ENCODE data around the gene NF1. TPM values are rescaled to one million over a fixed set of nuclear protein-coding genes. Genes with fewer than 3 reads are reported as not detected.
"Not testable (repeated sequence)": the region's sequence is repeated elsewhere in the genome, so short reads cannot be mapped to it uniquely, and the experiment has no call there.

NF1 gene
- polyA plus RNA-seq, 1 of the 3 experiments (the other 2 are of a cell fraction): 19.6 TPM

DNA sequence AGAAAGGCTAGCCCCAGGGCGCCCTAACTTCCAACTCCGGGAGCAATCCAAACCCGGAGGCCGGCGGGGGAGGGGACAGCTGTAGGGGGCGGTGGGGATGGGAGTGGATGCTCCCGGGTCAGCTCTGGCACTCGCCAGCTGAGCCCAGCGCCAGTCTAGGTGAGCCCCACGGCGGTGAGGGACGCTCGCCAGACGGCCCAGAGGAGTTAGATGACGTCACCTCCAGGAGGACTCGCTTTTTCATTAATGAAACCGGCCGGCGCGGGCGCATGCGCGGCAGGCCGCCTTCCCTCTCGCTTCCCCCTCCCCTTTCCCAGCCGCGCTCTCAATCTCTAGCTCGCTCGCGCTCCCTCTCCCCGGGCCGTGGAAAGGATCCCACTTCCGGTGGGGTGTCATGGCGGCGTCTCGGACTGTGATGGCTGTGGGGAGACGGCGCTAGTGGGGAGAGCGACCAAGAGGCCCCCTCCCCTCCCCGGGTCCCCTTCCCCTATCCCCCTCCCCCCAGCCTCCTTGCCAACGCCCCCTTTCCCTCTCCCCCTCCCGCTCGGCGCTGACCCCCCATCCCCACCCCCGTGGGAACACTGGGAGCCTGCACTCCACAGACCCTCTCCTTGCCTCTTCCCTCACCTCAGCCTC is at the start of gene NF1 (continued):
- TF ChIP-seq EP300 (IDR thresholded peaks at IDR 0.05; ENCODE audit: borderline replicate concordance in 1 of 2, low read depth in 1 of 2, low read length in 1 of 2): no peak
- no peak for TF ChIP-seq EZH2phosphoT487 (IDR thresholded peaks at IDR 0.05; ENCODE audit: borderline replicate concordance, low read depth)
- TF ChIP-seq NFIC (IDR thresholded peaks at IDR 0.05; ENCODE audit: borderline replicate concordance): no peak
- TF ChIP-seq FOSL2 (IDR thresholded peaks at IDR 0.05; ENCODE audit: borderline replicate concordance, low read depth): peak; percentile 46; the same call in 1 of the 2 replicates
- TF ChIP-seq GABPA (IDR thresholded peaks at IDR 0.05; ENCODE audit: low read depth): peak; percentile 53
- peak; percentile 82 for TF ChIP-seq POLR2AphosphoS5 (IDR thresholded peaks at IDR 0.05; ENCODE audit: low read depth, low read length)
- TF ChIP-seq FOXM1 (IDR thresholded peaks at IDR 0.05; ENCODE audit: low read depth): no peak
- TF ChIP-seq SMC3 (IDR thresholded peaks at IDR 0.05; ENCODE audit: low read depth, low read length): no peak
- TF ChIP-seq, protein P1, sequence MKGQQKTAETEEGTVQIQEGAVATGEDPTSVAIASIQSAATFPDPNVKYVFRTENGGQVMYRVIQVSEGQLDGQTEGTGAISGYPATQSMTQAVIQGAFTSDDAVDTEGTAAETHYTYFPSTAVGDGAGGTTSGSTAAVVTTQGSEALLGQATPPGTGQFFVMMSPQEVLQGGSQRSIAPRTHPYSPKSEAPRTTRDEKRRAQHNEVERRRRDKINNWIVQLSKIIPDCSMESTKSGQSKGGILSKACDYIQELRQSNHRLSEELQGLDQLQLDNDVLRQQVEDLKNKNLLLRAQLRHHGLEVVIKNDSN (IDR thresholded peaks at IDR 0.05; ENCODE audit: borderline replicate concordance, low read depth): no peak
- no peak for TF ChIP-seq TEAD4 (IDR thresholded peaks at IDR 0.05; ENCODE audit: borderline replicate concordance, insufficient read depth)
- 0 out of 2 replicates have a peak, but pooled peaks have one; percentile 23 for TF ChIP-seq RFX5 (IDR thresholded peaks at IDR 0.05; ENCODE audit: low read length)

DNA sequence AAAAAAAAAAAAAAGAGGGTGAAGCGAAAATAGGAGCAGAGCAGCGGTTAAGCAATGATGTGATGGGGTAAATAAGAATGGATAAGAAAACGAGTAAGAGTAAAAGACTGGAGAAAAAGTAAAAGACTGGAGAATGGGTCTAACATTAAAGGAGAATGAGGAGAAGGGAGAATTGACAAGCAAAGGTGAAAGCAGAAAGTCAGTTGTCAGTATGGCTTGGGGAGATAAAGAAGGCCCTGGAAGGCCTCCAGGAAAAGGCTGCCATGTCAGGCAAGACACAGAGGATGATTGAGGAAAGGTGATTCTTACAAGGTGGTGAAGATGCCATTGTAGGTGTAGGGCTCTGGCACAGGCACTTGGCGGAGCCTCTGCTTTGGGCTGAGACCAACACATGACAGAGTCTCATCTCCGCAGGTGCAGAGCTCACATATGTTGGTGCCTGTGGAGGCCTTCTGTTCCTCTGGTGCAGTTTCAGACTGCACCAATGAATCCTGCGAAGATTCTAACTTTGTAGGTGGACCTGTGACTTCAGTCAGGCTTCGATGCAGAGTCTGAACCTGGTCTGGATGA is 47.8 kb upstream of the NF1 start:
- H3K27me3 ChIP-seq (ENCODE audit: insufficient read depth); H4K20me1 ChIP-seq (ENCODE audit: insufficient read depth); H3K9me2 ChIP-seq; H3K4me1 ChIP-seq (ENCODE audit: control insufficient read depth in 1 of 2, insufficient read depth in 2 of 2, low read depth in 1 of 2, low read length in 1 of 2); H3K36me3 ChIP-seq (replicated peaks in 1 of 2; ENCODE audit: control insufficient read depth in 1 of 2, insufficient read depth in 2 of 2, low read length in 1 of 2); H2AFZ ChIP-seq (ENCODE audit: low read depth); H3K79me2 ChIP-seq (ENCODE audit: insufficient read depth); H3K4me2 ChIP-seq; H3K27ac ChIP-seq (ENCODE audit: low read depth in 2 of 2, low read length in 1 of 2); CTCF ChIA-PET; H3K9me3 ChIP-seq; DNase-seq; H3K4me3 ChIP-seq (ENCODE audit: low read depth in 2 of 2, low read length in 1 of 2); POLR2A ChIA-PET; H3K9ac ChIP-seq: not testable (repeated sequence)
- peaks cover 10% of the 10 kb centered on the region for H3F3A ChIP-seq (replicated peaks; ENCODE audit: insufficient read depth)
- 85% methylated on average over 5 of the region's 7 CpGs for WGBS (ENCODE audit: low lambda C conversion rate)

DNA sequence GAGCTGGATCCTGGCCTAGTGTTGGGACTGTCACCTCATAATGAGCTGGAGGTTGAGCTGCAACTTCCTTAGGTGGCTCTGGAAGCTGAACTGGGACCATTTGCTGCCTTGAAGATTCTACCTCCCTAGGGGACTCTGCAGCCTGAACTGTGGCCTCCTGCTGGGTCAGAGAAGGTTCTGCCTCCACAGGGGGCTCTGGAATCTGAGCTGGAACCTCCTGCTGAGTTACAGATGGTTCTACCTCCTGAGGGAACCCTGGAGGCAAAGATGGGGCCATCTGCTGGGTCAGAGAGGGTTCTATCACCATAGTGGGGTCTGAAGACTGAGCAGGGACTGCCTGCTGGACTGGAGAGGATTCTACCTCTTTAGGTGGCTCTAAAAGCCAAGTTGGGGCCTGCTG is 46.6 kb upstream of the NF1 start:
- Histone ChIP-seq H3K36me3 (replicated peaks in 1 of 2; ENCODE audit: control insufficient read depth in 1 of 2, insufficient read depth in 2 of 2, low read length in 1 of 2) (no peaks in the 10 kb centered on the region), H3K4me1 (ENCODE audit: control insufficient read depth in 1 of 2, insufficient read depth in 2 of 2, low read depth in 1 of 2, low read length in 1 of 2) (no peaks in the 10 kb centered on the region), H3K4me3 (ENCODE audit: low read depth in 2 of 2, low read length in 1 of 2) (no peak overlapping the region), H3F3A (replicated peaks; ENCODE audit: insufficient read depth) (peaks cover 21% of the 10 kb centered on the region), H3K9me3 (no peaks in the 10 kb centered on the region), H3K9ac (no peak overlapping the region), H3K27me3 (ENCODE audit: insufficient read depth) (no peaks in the 10 kb centered on the region), H3K27ac (ENCODE audit: low read depth in 2 of 2, low read length in 1 of 2) (no peak overlapping the region), H2AFZ (ENCODE audit: low read depth) (no peak overlapping the region), H4K20me1 (ENCODE audit: insufficient read depth) (no peaks in the 10 kb centered on the region), H3K4me2 (no peak overlapping the region), H3K79me2 (ENCODE audit: insufficient read depth) (no peaks in the 10 kb centered on the region), H3K9me2 (no peaks in the 10 kb centered on the region)
- ChIA-PET CTCF (no interaction called here), POLR2A (no interaction called here)
- DNase-seq: no peak
- TF ChIP-seq, protein P1 (IDR thresholded peaks at IDR 0.05; ENCODE audit: borderline replicate concordance, low read depth): no peak
- no peak for TF ChIP-seq TEAD4 (IDR thresholded peaks at IDR 0.05; ENCODE audit: borderline replicate concordance, insufficient read depth)
- TF ChIP-seq FOXJ3 (CRISPR knock-in tag; IDR thresholded peaks at IDR 0.05): no peak
- no peak for TF ChIP-seq TCF12 (IDR thresholded peaks at IDR 0.05)
- no peak for TF ChIP-seq MXI1 (IDR thresholded peaks at IDR 0.05; ENCODE audit: low read depth, low read length)
- TF ChIP-seq, protein P2, sequence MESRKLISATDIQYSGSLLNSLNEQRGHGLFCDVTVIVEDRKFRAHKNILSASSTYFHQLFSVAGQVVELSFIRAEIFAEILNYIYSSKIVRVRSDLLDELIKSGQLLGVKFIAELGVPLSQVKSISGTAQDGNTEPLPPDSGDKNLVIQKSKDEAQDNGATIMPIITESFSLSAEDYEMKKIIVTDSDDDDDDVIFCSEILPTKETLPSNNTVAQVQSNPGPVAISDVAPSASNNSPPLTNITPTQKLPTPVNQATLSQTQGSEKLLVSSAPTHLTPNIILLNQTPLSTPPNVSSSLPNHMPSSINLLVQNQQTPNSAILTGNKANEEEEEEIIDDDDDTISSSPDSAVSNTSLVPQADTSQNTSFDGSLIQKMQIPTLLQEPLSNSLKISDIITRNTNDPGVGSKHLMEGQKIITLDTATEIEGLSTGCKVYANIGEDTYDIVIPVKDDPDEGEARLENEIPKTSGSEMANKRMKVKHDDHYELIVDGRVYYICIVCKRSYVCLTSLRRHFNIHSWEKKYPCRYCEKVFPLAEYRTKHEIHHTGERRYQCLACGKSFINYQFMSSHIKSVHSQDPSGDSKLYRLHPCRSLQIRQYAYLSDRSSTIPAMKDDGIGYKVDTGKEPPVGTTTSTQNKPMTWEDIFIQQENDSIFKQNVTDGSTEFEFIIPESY (IDR thresholded peaks at IDR 0.05; ENCODE audit: borderline replicate concordance, low read depth): no peak
- TF ChIP-seq, protein P3, sequence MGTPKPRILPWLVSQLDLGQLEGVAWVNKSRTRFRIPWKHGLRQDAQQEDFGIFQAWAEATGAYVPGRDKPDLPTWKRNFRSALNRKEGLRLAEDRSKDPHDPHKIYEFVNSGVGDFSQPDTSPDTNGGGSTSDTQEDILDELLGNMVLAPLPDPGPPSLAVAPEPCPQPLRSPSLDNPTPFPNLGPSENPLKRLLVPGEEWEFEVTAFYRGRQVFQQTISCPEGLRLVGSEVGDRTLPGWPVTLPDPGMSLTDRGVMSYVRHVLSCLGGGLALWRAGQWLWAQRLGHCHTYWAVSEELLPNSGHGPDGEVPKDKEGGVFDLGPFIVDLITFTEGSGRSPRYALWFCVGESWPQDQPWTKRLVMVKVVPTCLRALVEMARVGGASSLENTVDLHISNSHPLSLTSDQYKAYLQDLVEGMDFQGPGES (IDR thresholded peaks at IDR 0.05; ENCODE audit: low read depth, low read length): no peak
- TF ChIP-seq RCOR1 (IDR thresholded peaks at IDR 0.05; ENCODE audit: low read length): no peak
- no peak for TF ChIP-seq ELF1 (IDR thresholded peaks at IDR 0.05)
- TF ChIP-seq NRF1 (IDR thresholded peaks at IDR 0.05; ENCODE audit: low read depth, low read length): no peak
- no peak for TF ChIP-seq YY1 (IDR thresholded peaks at IDR 0.05; ENCODE audit: low read depth)
- no peak for TF ChIP-seq SMC3 (IDR thresholded peaks at IDR 0.05; ENCODE audit: low read depth, low read length)
- TF ChIP-seq JUND (IDR thresholded peaks at IDR 0.05): no peak
- no peak for TF ChIP-seq FOSL2 (IDR thresholded peaks at IDR 0.05; ENCODE audit: borderline replicate concordance, low read depth)
- TF ChIP-seq NFIC (IDR thresholded peaks at IDR 0.05; ENCODE audit: borderline replicate concordance): no peak
- no peak for TF ChIP-seq SIN3A (IDR thresholded peaks at IDR 0.05; ENCODE audit: borderline replicate concordance, low read depth, low read length)
